Activated naive CD4-positive, alpha-beta T cell treated with anti-CD3 and anti-CD28 coated beads, Interleukin-2, amount 10 ng/mL, durations not matched to agents 7 days and 5 days (primary cell): ENCODE results near the gene LFNG.
A peak's percentile ranks its signal among the peaks of the same experiment; 100 is the strongest.

Experiments
- CTCF ChIA-PET: fragments of 350-600 bp; sonication (Branson Sonifier 250); formaldehyde crosslinking; loops from one replicate; lab custom pipeline; 2021; ENCODE audit warnings: antibody characterized with exemption; lab: Charles Lee
- DNase-seq: peaks from one replicate; pipeline ENCODE4 v3.0.0-alpha.2; 2020
- H3K27ac Mint-ChIP-seq: one replicate; pipeline ENCODE4 v1.8.0; 2021; ENCODE audit warnings: mild to moderate bottlenecking, moderate library complexity, mixed read lengths
- H3K27me3 Mint-ChIP-seq: one replicate; pipeline ENCODE4 v1.8.0; 2021; ENCODE audit warnings: mild to moderate bottlenecking, mixed read lengths
- H3K36me3 Mint-ChIP-seq: one replicate; pipeline ENCODE4 v1.8.0; 2021; ENCODE audit warnings: mixed read lengths
- H3K4me1 Mint-ChIP-seq: one replicate; pipeline ENCODE4 v1.8.0; 2021; ENCODE audit warnings: mixed read lengths
- H3K4me3 Mint-ChIP-seq: one replicate; pipeline ENCODE4 v1.8.0; 2021; ENCODE audit warnings: mild to moderate bottlenecking, moderate library complexity, mixed read lengths
- H3K9me3 Mint-ChIP-seq: one replicate; pipeline ENCODE4 v1.8.0; 2021; ENCODE audit warnings: mixed read lengths

The LFNG gene

GRCh38 chr7:2519119-2519930, at the start of gene LFNG:
TSS of gene LFNG (plus strand) at chr7:2519774. CDS start at chr7:2519862, 88 bp downstream.
- peaks cover 24% of the 10 kb centered on the region for H3K36me3 Mint-ChIP-seq
- peaks cover 25% of the 10 kb centered on the region for H3K27me3 Mint-ChIP-seq
- H3K4me3 Mint-ChIP-seq: peak within 1 kb of the TSS; percentile 97
- CTCF ChIA-PET: interaction anchor here (1.2 kb wide), 1 partner anchor 11 kb away, joined by 3 read pairs; no protein-coding TSS in a partner anchor
- peak; percentile 88 for DNase-seq
- H3K9me3 Mint-ChIP-seq: no peaks in the 10 kb centered on the region
- H3K4me1 Mint-ChIP-seq: peaks cover 34% of the 10 kb centered on the region
- H3K27ac Mint-ChIP-seq: peak within 1 kb of the TSS; percentile 88

- DNase-seq: no peak
- no peaks in the 10 kb centered on the region for H3K36me3 Mint-ChIP-seq
- H3K27ac Mint-ChIP-seq: no peak overlapping the region
- no peaks in the 10 kb centered on the region for H3K9me3 Mint-ChIP-seq
- H3K27me3 Mint-ChIP-seq: peaks cover 42% of the 10 kb centered on the region
- H3K4me3 Mint-ChIP-seq: no peak overlapping the region
- CTCF ChIA-PET: interaction anchor here (0.6 to 4.3 kb wide), 9 partner anchors 18 to 234 kb away, joined by 3 to 76 read pairs (median 5); no protein-coding TSS in a partner anchor
- H3K4me1 Mint-ChIP-seq: peaks cover 6% of the 10 kb centered on the region
These were observed 49.2 kb upstream of the LFNG start for GRCh38 chr7:2470204-2471021.

GRCh38 chr7:2471022-2471329, 48.6 kb upstream of the LFNG start:
- CTCF ChIA-PET: interaction anchor here (0.6 to 4.3 kb wide), 4 partner anchors 19 to 234 kb away, joined by 3 to 76 read pairs (median 6); no protein-coding TSS in a partner anchor
- peaks cover 6% of the 10 kb centered on the region for H3K4me1 Mint-ChIP-seq
- no peak for DNase-seq
- H3K27me3 Mint-ChIP-seq: peaks cover 42% of the 10 kb centered on the region
- no peak overlapping the region for H3K4me3 Mint-ChIP-seq
- H3K9me3 Mint-ChIP-seq: no peaks in the 10 kb centered on the region
- no peak overlapping the region for H3K27ac Mint-ChIP-seq
- H3K36me3 Mint-ChIP-seq: no peaks in the 10 kb centered on the region

- Mint-ChIP-seq H3K36me3 (no peaks in the 10 kb centered on the region), H3K9me3 (no peaks in the 10 kb centered on the region), H3K27ac (no peak overlapping the region), H3K4me1 (peaks cover 6% of the 10 kb centered on the region), H3K4me3 (no peak overlapping the region), H3K27me3 (peaks cover 42% of the 10 kb centered on the region)
- CTCF ChIA-PET: interaction anchor here (4.3 kb wide), 1 partner anchor 20 kb away, joined by 76 read pairs; no protein-coding TSS in a partner anchor
- DNase-seq: no peak
These were observed 48.2 kb upstream of the LFNG start for GRCh38 chr7:2471396-2471795.

- CTCF ChIA-PET: interaction anchor here (1.3 kb wide), 1 partner anchor 15 kb away, joined by 3 read pairs; no protein-coding TSS in a partner anchor
- Mint-ChIP-seq H3K4me3 (no peak overlapping the region), H3K36me3 (no peaks in the 10 kb centered on the region), H3K27ac (no peak overlapping the region), H3K27me3 (peaks cover 53% of the 10 kb centered on the region), H3K9me3 (no peaks in the 10 kb centered on the region), H3K4me1 (peaks cover 11% of the 10 kb centered on the region)
- DNase-seq: no peak
These were observed 46.8 kb upstream of the LFNG start for GRCh38 chr7:2472739-2473138.

GRCh38 chr7:2473496-2474180, 45.9 kb upstream of the LFNG start:
- H3K4me1 Mint-ChIP-seq: peaks cover 16% of the 10 kb centered on the region
- CTCF ChIA-PET: interaction anchor here (1.3 kb wide), 1 partner anchor 14 kb away, joined by 3 read pairs; no protein-coding TSS in a partner anchor
- H3K4me3 Mint-ChIP-seq: no peak overlapping the region
- DNase-seq: no peak
- H3K27me3 Mint-ChIP-seq: peaks cover 48% of the 10 kb centered on the region
- H3K9me3 Mint-ChIP-seq: no peaks in the 10 kb centered on the region
- no peaks in the 10 kb centered on the region for H3K36me3 Mint-ChIP-seq
- no peak overlapping the region for H3K27ac Mint-ChIP-seq

- H3K9me3 Mint-ChIP-seq: no peaks in the 10 kb centered on the region
- CTCF ChIA-PET: no interaction called here
- H3K36me3 Mint-ChIP-seq: no peaks in the 10 kb centered on the region
- H3K4me3 Mint-ChIP-seq: no peak overlapping the region
- no peak overlapping the region for H3K27ac Mint-ChIP-seq
- peaks cover 14% of the 10 kb centered on the region for H3K4me1 Mint-ChIP-seq
- H3K27me3 Mint-ChIP-seq: peaks cover 47% of the 10 kb centered on the region
- DNase-seq: no peak
These were observed 45.4 kb upstream of the LFNG start for GRCh38 chr7:2474224-2474623.

- Mint-ChIP-seq H3K27me3 (peaks cover 47% of the 10 kb centered on the region), H3K9me3 (no peaks in the 10 kb centered on the region), H3K36me3 (no peaks in the 10 kb centered on the region), H3K4me1 (peaks cover 14% of the 10 kb centered on the region), H3K27ac (no peak overlapping the region), H3K4me3 (no peak overlapping the region)
- CTCF ChIA-PET: no interaction called here
- no peak for DNase-seq
These were observed 44.5 kb upstream of the LFNG start for GRCh38 chr7:2474813-2475677.

- H3K27me3 Mint-ChIP-seq: peaks cover 47% of the 10 kb centered on the region
- H3K4me3 Mint-ChIP-seq: no peak overlapping the region
- no peaks in the 10 kb centered on the region for H3K9me3 Mint-ChIP-seq
- H3K27ac Mint-ChIP-seq: no peak overlapping the region
- H3K4me1 Mint-ChIP-seq: peaks cover 11% of the 10 kb centered on the region
- no peak for DNase-seq
- H3K36me3 Mint-ChIP-seq: no peaks in the 10 kb centered on the region
- CTCF ChIA-PET: no interaction called here
These were observed 43.9 kb upstream of the LFNG start for GRCh38 chr7:2475678-2476015.

GRCh38 chr7:2476298-2476697, 43.3 kb upstream of the LFNG start, which contains the start of gene GRIFIN:
TSS of gene GRIFIN (minus strand) at chr7:2476398. CDS start at chr7:2476383, 15 bp downstream.
- no peaks in the 10 kb centered on the region for H3K36me3 Mint-ChIP-seq
- CTCF ChIA-PET: no interaction called here
- H3K4me1 Mint-ChIP-seq: peaks cover 10% of the 10 kb centered on the region
- H3K27me3 Mint-ChIP-seq: peaks cover 41% of the 10 kb centered on the region
- DNase-seq: no peak
- no peak within 1 kb of the TSS for H3K27ac Mint-ChIP-seq
- no peak within 1 kb of the TSS for H3K4me3 Mint-ChIP-seq
- no peaks in the 10 kb centered on the region for H3K9me3 Mint-ChIP-seq

- H3K27me3 Mint-ChIP-seq: peaks cover 37% of the 10 kb centered on the region
- no peak overlapping the region for H3K27ac Mint-ChIP-seq
- no peak for DNase-seq
- no peak overlapping the region for H3K4me3 Mint-ChIP-seq
- peaks cover 10% of the 10 kb centered on the region for H3K4me1 Mint-ChIP-seq
- no peaks in the 10 kb centered on the region for H3K36me3 Mint-ChIP-seq
- CTCF ChIA-PET: no interaction called here
- H3K9me3 Mint-ChIP-seq: no peaks in the 10 kb centered on the region
These were observed 42.7 kb upstream of the LFNG start for GRCh38 chr7:2476776-2477446.

- H3K36me3 Mint-ChIP-seq: no peaks in the 10 kb centered on the region
- no peak overlapping the region for H3K27ac Mint-ChIP-seq
- no peak overlapping the region for H3K4me3 Mint-ChIP-seq
These were observed 41.9 kb upstream of the LFNG start for GRCh38 chr7:2477447-2478398.

More at GRCh38 chr7:2477447-2478398, 41.9 kb upstream of the LFNG start:
- Mint-ChIP-seq H3K27me3 (peaks cover 43% of the 10 kb centered on the region), H3K4me1 (peaks cover 10% of the 10 kb centered on the region), H3K9me3 (peaks cover 1% of the 10 kb centered on the region)
- CTCF ChIA-PET: interaction anchor here (1.2 to 3.1 kb wide), 3 partner anchors 9 to 232 kb away, joined by 3 to 10 read pairs (median 9); no protein-coding TSS in a partner anchor
- DNase-seq: peak; percentile 79
